ENCODE measurements around the gene ATF3. TPM values are rescaled to one million over a fixed set of nuclear protein-coding genes. Genes with fewer than 3 reads are reported as not detected.

The ATF3 gene
- total RNA-seq, 2 donors from 2014 or later, result 12.6 to 27.6 TPM

- Histone ChIP-seq H3K27ac (no peak overlapping the region), H3K36me3 (no peaks in the 10 kb centered on the region), H3K4me1 (no peaks in the 10 kb centered on the region), H3K4me3 (no peak overlapping the region), H3K27me3 (no peaks in the 10 kb centered on the region), H3K9me3 (no peaks in the 10 kb centered on the region)
- no peak for DNase-seq (ENCODE audit: low spot score)
- TF ChIP-seq, protein P1, sequence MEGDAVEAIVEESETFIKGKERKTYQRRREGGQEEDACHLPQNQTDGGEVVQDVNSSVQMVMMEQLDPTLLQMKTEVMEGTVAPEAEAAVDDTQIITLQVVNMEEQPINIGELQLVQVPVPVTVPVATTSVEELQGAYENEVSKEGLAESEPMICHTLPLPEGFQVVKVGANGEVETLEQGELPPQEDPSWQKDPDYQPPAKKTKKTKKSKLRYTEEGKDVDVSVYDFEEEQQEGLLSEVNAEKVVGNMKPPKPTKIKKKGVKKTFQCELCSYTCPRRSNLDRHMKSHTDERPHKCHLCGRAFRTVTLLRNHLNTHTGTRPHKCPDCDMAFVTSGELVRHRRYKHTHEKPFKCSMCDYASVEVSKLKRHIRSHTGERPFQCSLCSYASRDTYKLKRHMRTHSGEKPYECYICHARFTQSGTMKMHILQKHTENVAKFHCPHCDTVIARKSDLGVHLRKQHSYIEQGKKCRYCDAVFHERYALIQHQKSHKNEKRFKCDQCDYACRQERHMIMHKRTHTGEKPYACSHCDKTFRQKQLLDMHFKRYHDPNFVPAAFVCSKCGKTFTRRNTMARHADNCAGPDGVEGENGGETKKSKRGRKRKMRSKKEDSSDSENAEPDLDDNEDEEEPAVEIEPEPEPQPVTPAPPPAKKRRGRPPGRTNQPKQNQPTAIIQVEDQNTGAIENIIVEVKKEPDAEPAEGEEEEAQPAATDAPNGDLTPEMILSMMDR (IDR thresholded peaks at IDR 0.05), result no peak
Observed at GRCh38 chr1:212574732-212575131, 33.8 kb upstream of the ATF3 start.

GRCh38 chr1:212575333-212575732 lies 33.2 kb upstream of the ATF3 start:
- H3K27me3 ChIP-seq, result no peaks in the 10 kb centered on the region
- no peak for DNase-seq (ENCODE audit: low spot score)
- TF ChIP-seq, protein P1 (IDR thresholded peaks at IDR 0.05), result no peak
- H3K4me1 ChIP-seq, result no peaks in the 10 kb centered on the region
- no peak overlapping the region for H3K4me3 ChIP-seq
- no peaks in the 10 kb centered on the region for H3K9me3 ChIP-seq
- no peak overlapping the region for H3K27ac ChIP-seq
- no peaks in the 10 kb centered on the region for H3K36me3 ChIP-seq

- Histone ChIP-seq H3K4me3 (no peak overlapping the region), H3K27ac (no peak overlapping the region), H3K27me3 (no peaks in the 10 kb centered on the region), H3K9me3 (no peaks in the 10 kb centered on the region), H3K36me3 (no peaks in the 10 kb centered on the region), H3K4me1 (no peaks in the 10 kb centered on the region)
- TF ChIP-seq, protein P1 (IDR thresholded peaks at IDR 0.05), result no peak
- no peak for DNase-seq (ENCODE audit: low spot score)
Observed at GRCh38 chr1:212578041-212578440, 30.5 kb upstream of the ATF3 start.

- Histone ChIP-seq H3K36me3 (no peaks in the 10 kb centered on the region), H3K27ac (no peak overlapping the region), H3K4me3 (no peak overlapping the region), H3K4me1 (no peaks in the 10 kb centered on the region), H3K27me3 (no peaks in the 10 kb centered on the region), H3K9me3 (no peaks in the 10 kb centered on the region)
- TF ChIP-seq, protein P1 (IDR thresholded peaks at IDR 0.05), result no peak
- DNase-seq (ENCODE audit: low spot score), result no peak
Observed at GRCh38 chr1:212581034-212581433, 27.5 kb upstream of the ATF3 start.

GRCh38 chr1:212582291-212582690 lies 26.3 kb upstream of the ATF3 start:
- Histone ChIP-seq H3K27me3 (no peaks in the 10 kb centered on the region), H3K27ac (no peak overlapping the region), H3K36me3 (no peaks in the 10 kb centered on the region), H3K9me3 (no peaks in the 10 kb centered on the region), H3K4me1 (no peaks in the 10 kb centered on the region), H3K4me3 (no peak overlapping the region)
- TF ChIP-seq, protein P1 (IDR thresholded peaks at IDR 0.05), result no peak
- DNase-seq (ENCODE audit: low spot score), result no peak

GRCh38 chr1:212582808-212583615 lies 25.5 kb upstream of the ATF3 start:
- Histone ChIP-seq H3K4me3 (no peak overlapping the region), H3K9me3 (no peaks in the 10 kb centered on the region), H3K36me3 (no peaks in the 10 kb centered on the region), H3K4me1 (no peaks in the 10 kb centered on the region), H3K27ac (no peak overlapping the region), H3K27me3 (no peaks in the 10 kb centered on the region)
- DNase-seq (ENCODE audit: low spot score), result no peak
- TF ChIP-seq, protein P1 (IDR thresholded peaks at IDR 0.05), result no peak
